ENCODE measurements around the gene PKN1. TPM values are rescaled to one million over a fixed set of nuclear protein-coding genes. Genes with fewer than 3 reads are reported as not detected.

PKN1 gene
- total and polyA plus RNA-seq, 4 donors, result 84.3 to 197 (median 121) TPM

GRCh38 chr19:14406645-14407401 lies 26.3 kb upstream of the PKN1 start:
- peaks cover 0 to 2% (median 0%) of the 10 kb centered on the region in 4 donors for H3K9me3 ChIP-seq (ENCODE audit: control insufficient read depth in 4 of 4, insufficient read depth in 3 of 4, low read length in 3 of 4)
- no peak for ATAC-seq (ENCODE audit: insufficient read depth, low FRiP score)

GRCh38 chr19:14407605-14408484 lies 25.3 kb upstream of the PKN1 start:
- no peak overlapping the region for H3K27ac ChIP-seq (ENCODE audit: low read depth in 1 of 2, low read length in 1 of 2)
- no peak for TF ChIP-seq CTCF (IDR thresholded peaks at IDR 0.05; ENCODE audit: control extremely low read depth, extremely low read depth)
- peaks cover 24 to 79% (median 33%) of the 10 kb centered on the region in 4 donors for H3K36me3 ChIP-seq (ENCODE audit: control insufficient read depth in 4 of 4, insufficient read depth in 4 of 4, low read length in 4 of 4)

More at GRCh38 chr19:14406645-14407401, 26.3 kb upstream of the PKN1 start:
- H3K36me3 ChIP-seq (ENCODE audit: control insufficient read depth in 4 of 4, insufficient read depth in 4 of 4, low read length in 4 of 4), result peaks cover 20 to 76% (median 30%) of the 10 kb centered on the region in 4 donors
- H3K27me3 ChIP-seq (ENCODE audit: control insufficient read depth in 3 of 3, insufficient read depth in 3 of 3, low read length in 2 of 3), result no peaks in the 10 kb centered on the region
- WGBS, 2 donors, result 90 to 92% methylated on average over 24 to 27 of the region's 27 CpGs
- no peak overlapping the region for H3K4me3 ChIP-seq
- peak overlapping the region in 1 of 2 donors; percentile 9 for H3K27ac ChIP-seq (ENCODE audit: low read depth in 1 of 2, low read length in 1 of 2)
- no peak for DNase-seq
- TF ChIP-seq CTCF (IDR thresholded peaks at IDR 0.05; ENCODE audit: control extremely low read depth, extremely low read depth), result no peak
- peak overlapping the region in 1 of 2 donors; percentile 36 for H3K9ac ChIP-seq (ENCODE audit: insufficient read depth in 1 of 2, low read length in 2 of 2)
- H3K4me1 ChIP-seq (ENCODE audit: control insufficient read depth in 5 of 5, insufficient read depth in 5 of 5, low read length in 5 of 5), result peaks cover 0 to 8% (median 0%) of the 10 kb centered on the region in 5 donors

GRCh38 chr19:14408491-14409145 lies 24.5 kb upstream of the PKN1 start:
- ATAC-seq (ENCODE audit: insufficient read depth, low FRiP score) (no peak), DNase-seq (no peak)
- no peak overlapping the region for H3K9ac ChIP-seq (ENCODE audit: insufficient read depth in 1 of 2, low read length in 2 of 2)
- peaks cover 24 to 84% (median 34%) of the 10 kb centered on the region in 4 donors for H3K36me3 ChIP-seq (ENCODE audit: control insufficient read depth in 4 of 4, insufficient read depth in 4 of 4, low read length in 4 of 4)
- WGBS, 2 donors, result 79 to 84% methylated on average over 20 of the region's 20 CpGs
- peaks cover 0 to 9% (median 4%) of the 10 kb centered on the region in 5 donors for H3K4me1 ChIP-seq (ENCODE audit: control insufficient read depth in 5 of 5, insufficient read depth in 5 of 5, low read length in 5 of 5)
- TF ChIP-seq CTCF (IDR thresholded peaks at IDR 0.05; ENCODE audit: control extremely low read depth, extremely low read depth), result no peak
- H3K9me3 ChIP-seq (ENCODE audit: control insufficient read depth in 4 of 4, insufficient read depth in 3 of 4, low read length in 3 of 4), result no peaks in the 10 kb centered on the region
- H3K27ac ChIP-seq (ENCODE audit: low read depth in 1 of 2, low read length in 1 of 2), result no peak overlapping the region
- H3K27me3 ChIP-seq (ENCODE audit: control insufficient read depth in 3 of 3, insufficient read depth in 3 of 3, low read length in 2 of 3), result no peaks in the 10 kb centered on the region
- H3K4me3 ChIP-seq, result no peak overlapping the region

More at GRCh38 chr19:14407605-14408484, 25.3 kb upstream of the PKN1 start:
- peaks cover 0 to 8% (median 0%) of the 10 kb centered on the region in 5 donors for H3K4me1 ChIP-seq (ENCODE audit: control insufficient read depth in 5 of 5, insufficient read depth in 5 of 5, low read length in 5 of 5)
- no peak overlapping the region for H3K9ac ChIP-seq (ENCODE audit: insufficient read depth in 1 of 2, low read length in 2 of 2)
- WGBS, 2 donors, result 80 to 82% methylated on average over 20 of the region's 20 CpGs
- H3K9me3 ChIP-seq (ENCODE audit: control insufficient read depth in 4 of 4, insufficient read depth in 3 of 4, low read length in 3 of 4), result no peaks in the 10 kb centered on the region
- H3K27me3 ChIP-seq (ENCODE audit: control insufficient read depth in 3 of 3, insufficient read depth in 3 of 3, low read length in 2 of 3), result no peaks in the 10 kb centered on the region
- ATAC-seq (ENCODE audit: insufficient read depth, low FRiP score) (no peak), DNase-seq (no peak)
- H3K4me3 ChIP-seq, result no peak overlapping the region

Measured in lung (tissue), 12 donors.